H1 (cell line): ENCODE data around the gene S1PR3. TPM values are rescaled to one million over a fixed set of nuclear protein-coding genes. Genes with fewer than 3 reads are reported as not detected.

Experiments
- CTCF ChIA-PET: fragments of 300-600 bp; sonication (Branson Sonifier 250); formaldehyde crosslinking; loops from one replicate; lab custom pipeline; 2021; ENCODE audit not compliant: partially characterized antibody; lab: Charles Lee
- POLR2A ChIA-PET: fragments of 300-600 bp; sonication (Branson Sonifier 250); formaldehyde crosslinking; loops from one replicate; lab custom pipeline; 2021; ENCODE audit warnings: inconsistent platforms; ENCODE audit not compliant: partially characterized antibody; lab: Charles Lee
- DNase-seq, 2 experiments: peaks; one replicate each; pipeline versions ENCODE4 v3.0.0 to v3.0.0-alpha.2; 2010 to 2022; ENCODE audit warnings: low spot score in 2 of 2, low read depth in 1 of 2, mixed read lengths in 1 of 2
- FAIRE-seq: peaks from 2 replicates; lab custom pipeline; 2011; peaks lifted over from hg19 to GRCh38; lab: Jason Lieb, UNC
- H2AFZ ChIP-seq: 2 replicates; pipeline ENCODE4 v1.8.1; 2012; ENCODE audit warnings: low read length, inconsistent platforms
- H2AK5ac ChIP-seq: 2 replicates; pipeline ENCODE4 v1.6.1; 2013; ENCODE audit warnings: low read depth, low read length
- H2BK120ac ChIP-seq: replicated peaks from 2 replicates; pipeline ENCODE3; 2013; ENCODE audit warnings: low read depth, low read length, inconsistent platforms
- H2BK12ac ChIP-seq: 2 replicates; pipeline ENCODE4 v1.6.1; 2013; ENCODE audit warnings: low read depth, low read length
- H2BK15ac ChIP-seq: 2 replicates; pipeline ENCODE4 v1.6.1; 2013; ENCODE audit warnings: low read length
- H2BK20ac ChIP-seq: 2 replicates; pipeline ENCODE4 v1.6.1; 2013; ENCODE audit warnings: low read length
- H2BK5ac ChIP-seq: 2 replicates; pipeline ENCODE4 v1.6.1; 2013; ENCODE audit warnings: low read depth, low read length
- H3K14ac ChIP-seq: 2 replicates; pipeline ENCODE4 v1.6.1; 2013; ENCODE audit warnings: inconsistent platforms; ENCODE audit not compliant: insufficient read length
- H3K18ac ChIP-seq: 2 replicates; pipeline ENCODE4 v1.6.1; 2013; ENCODE audit warnings: low read length; ENCODE audit errors: extremely low read depth
- H3K23ac ChIP-seq: 2 replicates; pipeline ENCODE4 v1.6.1; 2013; ENCODE audit warnings: inconsistent platforms; ENCODE audit not compliant: insufficient read length
- H3K23me2 ChIP-seq: 2 replicates; pipeline ENCODE4 v1.6.1; 2013; ENCODE audit warnings: low read depth, low read length
- H3K27ac ChIP-seq: 2 replicates; pipeline ENCODE4 v1.6.1; 2011; ENCODE audit warnings: low read depth, low read length, inconsistent platforms
- H3K27me3 ChIP-seq, 4 experiments: replicated peaks in 1 of 4; 1 replicate in 1 of 4; 2 replicates in 3 of 4; pipeline versions ENCODE4 v1.6.1 to v1.8.1; 2011 to 2013; ENCODE audit warnings: low read length in 3 of 4, mild to moderate bottlenecking in 3 of 4, inconsistent platforms in 2 of 4, mixed read lengths in 2 of 4, moderate library complexity in 1 of 4; ENCODE audit not compliant: control insufficient read depth in 3 of 4, insufficient read depth in 3 of 4; ENCODE audit errors: extremely low read depth in 1 of 4
- H3K36me3 ChIP-seq, 4 experiments: 2 replicates each; pipeline versions ENCODE4 v1.6.1 to v1.8.1; 2011 to 2013; ENCODE audit warnings: mild to moderate bottlenecking in 4 of 4, low read length in 3 of 4, moderate library complexity in 2 of 4, control low read depth in 1 of 4, inconsistent platforms in 1 of 4; ENCODE audit not compliant: insufficient read depth in 4 of 4, control insufficient read depth in 2 of 4
- H3K4ac ChIP-seq: replicated peaks from 2 replicates; pipeline ENCODE3; 2013; ENCODE audit warnings: low read length, low read depth, mixed read lengths, inconsistent platforms; ENCODE audit not compliant: insufficient read length
- H3K4me1 ChIP-seq, 4 experiments: replicated peaks in 1 of 4; 1 replicate in 1 of 4; 2 replicates in 3 of 4; pipeline versions ENCODE4 v1.6.1 to v1.8.1; 2011 to 2013; ENCODE audit warnings: low read length in 3 of 4, inconsistent platforms in 2 of 4, mixed read lengths in 1 of 4; ENCODE audit not compliant: insufficient read depth in 4 of 4, control insufficient read depth in 3 of 4
- H3K4me2 ChIP-seq, 2 experiments: 2 replicates each; pipeline versions ENCODE4 v1.6.1 to v1.8.1; 2011 to 2013; ENCODE audit warnings: low read depth in 2 of 2, low read length in 2 of 2, control low read depth in 1 of 2, inconsistent platforms in 1 of 2, mild to moderate bottlenecking in 1 of 2; ENCODE audit not compliant: insufficient read depth in 1 of 2
- H3K4me3 ChIP-seq, 4 experiments: fragments of 200-600, 300-600 bp in 1 of 4; sonication (generic), shearing (Covaris generic), sonication (Bioruptor Twin) in 1 of 4; 2 replicates each; pipeline versions ENCODE4 v1.5.1 to v1.8.1; 2011 to 2016; ENCODE audit warnings: low read length in 4 of 4, low read depth in 3 of 4, control low read depth in 2 of 4, inconsistent platforms in 2 of 4, mild to moderate bottlenecking in 2 of 4, mixed read lengths in 1 of 4, moderate library complexity in 1 of 4; ENCODE audit not compliant: insufficient read depth in 2 of 4; ENCODE audit errors: extremely low read depth in 1 of 4
- H3K56ac ChIP-seq: replicated peaks from 2 replicates; pipeline ENCODE3; 2013; ENCODE audit warnings: low read depth, mild to moderate bottlenecking, mixed read lengths, low read length, inconsistent platforms; ENCODE audit not compliant: insufficient read length
- H3K79me1 ChIP-seq: 2 replicates; pipeline ENCODE4 v1.6.1; 2013; ENCODE audit warnings: low read depth, low read length, control low read depth
- H3K79me2 ChIP-seq, 2 experiments: 2 replicates each; pipeline versions ENCODE4 v1.6.1 to v1.8.1; 2012 to 2013; ENCODE audit warnings: low read length in 2 of 2, mild to moderate bottlenecking in 2 of 2, inconsistent platforms in 1 of 2; ENCODE audit not compliant: insufficient read depth in 2 of 2, control insufficient read depth in 1 of 2
- H3K9ac ChIP-seq, 4 experiments: replicated peaks in 1 of 4; 1 replicate in 1 of 4; 2 replicates in 3 of 4; pipeline versions ENCODE4 v1.6.1 to v1.8.1; 2011 to 2013; ENCODE audit warnings: low read depth in 3 of 4, low read length in 3 of 4, control low read depth in 2 of 4, mild to moderate bottlenecking in 2 of 4, moderate library complexity in 2 of 4, inconsistent platforms in 1 of 4; ENCODE audit errors: extremely low read depth in 1 of 4
- H3K9me3 ChIP-seq, 2 experiments: 2 replicates each; pipeline versions ENCODE4 v1.6.1 to v1.8.1; 2012 to 2013; ENCODE audit warnings: mild to moderate bottlenecking in 2 of 2, moderate library complexity in 2 of 2, control low read depth in 1 of 2, inconsistent platforms in 1 of 2, low read depth in 1 of 2, low read length in 1 of 2, mixed read lengths in 1 of 2; ENCODE audit not compliant: insufficient read depth in 2 of 2
- H4K20me1 ChIP-seq, 2 experiments: replicated peaks in 1 of 2; 2 replicates each; pipeline versions ENCODE3 to v1.8.1; 2011 to 2013; ENCODE audit warnings: inconsistent platforms in 2 of 2, low read length in 2 of 2, mild to moderate bottlenecking in 1 of 2; ENCODE audit not compliant: insufficient read depth in 2 of 2, control insufficient read depth in 1 of 2
- H4K5ac ChIP-seq: 2 replicates; pipeline ENCODE4 v1.6.1; 2013; ENCODE audit warnings: low read length, low read depth, mixed read lengths, inconsistent platforms; ENCODE audit not compliant: insufficient read length
- H4K8ac ChIP-seq: 2 replicates; pipeline ENCODE4 v1.8.0; 2013; ENCODE audit warnings: mild to moderate bottlenecking, moderate library complexity, low read length, inconsistent platforms; ENCODE audit not compliant: insufficient read depth; ENCODE audit errors: extremely low read depth
- H4K91ac ChIP-seq: replicated peaks from 2 replicates; pipeline ENCODE3; 2013; ENCODE audit warnings: low read length, mixed read lengths, inconsistent platforms; ENCODE audit not compliant: insufficient read length
- CBX8 ChIP-seq: fragments of 300-800, 300-1000 bp; sonication (generic); IDR thresholded peaks from 2 replicates; pipeline ENCODE4 v1.7.1; 2016; ENCODE audit warnings: low read depth, low read length, borderline replicate concordance
- CHD1 ChIP-seq: IDR thresholded peaks from 2 replicates; pipeline ENCODE4 v1.6.1; 2012; ENCODE audit warnings: low read depth, low read length, improper control_type of control experiment
- CTBP2 ChIP-seq: IDR thresholded peaks from 2 replicates; pipeline ENCODE4 v1.7.0; 2011; ENCODE audit warnings: borderline replicate concordance, mild to moderate bottlenecking, moderate library complexity, mixed read lengths, low read length; ENCODE audit not compliant: insufficient read depth, insufficient read length
- JUN ChIP-seq: IDR thresholded peaks from 2 replicates; pipeline ENCODE4 v1.6.1; 2011; ENCODE audit warnings: low read depth, mild to moderate bottlenecking, improper control_type of control experiment, low read length
- JUND ChIP-seq: IDR thresholded peaks from 2 replicates; pipeline ENCODE4 v1.6.1; 2011; ENCODE audit warnings: mild to moderate bottlenecking, improper control_type of control experiment, low read length
- KDM4A ChIP-seq: IDR thresholded peaks from one replicate; pipeline ENCODE4 v1.7.1; 2012; ENCODE audit warnings: low read depth, mild to moderate bottlenecking, moderate library complexity, low read length, inconsistent platforms; ENCODE audit not compliant: severe bottlenecking
- RFX5 ChIP-seq: IDR thresholded peaks from 2 replicates; pipeline ENCODE4 v1.6.1; 2011; ENCODE audit warnings: low read depth, low read length, improper control_type of control experiment, borderline replicate concordance
- SP2 ChIP-seq: IDR thresholded peaks from 2 replicates; pipeline ENCODE4 v1.6.1; 2012; ENCODE audit warnings: mild to moderate bottlenecking, low read length, inconsistent platforms
- TBP ChIP-seq: IDR thresholded peaks from 2 replicates; pipeline ENCODE4 v1.6.1; 2011; ENCODE audit warnings: low read depth, low read length, improper control_type of control experiment
- WGBS, 2 experiments: shearing (Covaris generic) in 1 of 2; methylation state at CpG; one replicate each; pipeline versions ENCODE4 v1.1.6 to v1.1.7; 2013 to 2015; ENCODE audit warnings: low lambda C conversion rate in 2 of 2, mixed read lengths in 2 of 2, inconsistent platforms in 1 of 2, low coverage in 1 of 2, missing lambda C conversion rate in 1 of 2; ENCODE audit not compliant: insufficient replicate concordance in 2 of 2, insufficient coverage in 1 of 2, insufficient read length in 1 of 2; ENCODE audit errors: extremely low coverage in 1 of 2, missing lambda C conversion rate in 1 of 2; 5-methylcytosine and 5-hydroxymethylcytosine counted together
- polyA plus RNA-seq, 7 experiments: library from polyadenylated mRNA; depleted of rRNA in 3 of 7; stranded (reverse) in 5 of 7; unstranded in 2 of 7; fragments of >200 nt in 5 of 7; fragments of 200-250 nt in 2 of 7; gene quantifications; 1 replicate in 5 of 7; 2 replicates in 1 of 7; 4 replicates in 1 of 7; pipeline versions ENCODE4 v1.2.1 to v1.2.3, GENCODE V29; 2011 to 2013; ENCODE audit warnings: missing spikeins in 2 of 7, mixed read lengths in 2 of 7
- total RNA-seq: library from RNA; stranded (reverse); fragmentation: NEBNext Ultra II Directional; extraction: Animal tissue kit (Norgen Biotek cat#: 25700); gene quantifications from 2 replicates; pipeline ENCODE4 v1.2.1, GENCODE V29; 2021

Gene S1PR3
- total and polyA plus RNA-seq, 2 of the 8 experiments (the other 6 are each of a cell fraction or from before 2014, with no cell fraction given), result 3.7 to 6.4 TPM

DNA sequence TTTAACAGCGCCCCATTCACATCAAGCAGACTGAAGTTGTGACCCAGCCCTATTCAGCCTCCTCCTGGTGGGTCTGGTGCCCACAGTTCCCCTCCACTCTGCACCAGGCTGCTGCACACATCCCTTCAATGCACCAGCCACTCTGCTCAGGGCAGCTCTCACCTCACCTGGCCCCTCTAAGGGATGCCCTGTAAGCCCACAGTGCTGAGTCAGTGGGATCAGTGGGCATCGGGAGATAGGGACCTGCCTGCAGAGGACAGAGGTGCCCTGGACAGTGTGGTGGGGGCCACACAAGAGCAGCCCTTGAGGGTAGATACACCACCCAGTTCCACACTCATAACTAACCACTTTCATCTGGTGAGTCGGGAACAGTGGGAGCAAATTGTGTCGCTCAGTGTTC lies 38.3 kb upstream of the S1PR3 start:
- Histone ChIP-seq H4K20me1 (peaks cover 0 to 2% of the 10 kb centered on the region in 2 experiments), H3K23me2 (0 out of 2 replicates have a peak, but pooled peaks cover 1% of the 10 kb centered on the region), H3K27me3 (no peaks in the 10 kb centered on the region; a peak in 1 of 7 replicates), H3K4me2 (no peak overlapping the region), H3K4ac (no peak overlapping the region), H3K4me1 (peaks cover 0 to 4% (median 0%) of the 10 kb centered on the region in 4 experiments; a peak in 2 of 7 replicates), H4K8ac (no peak overlapping the region), H3K27ac (no peak overlapping the region), H2BK12ac (no peak overlapping the region), H2BK5ac (no peak overlapping the region), H3K4me3 (no peak overlapping the region), H3K9me3 (peaks cover 0 to 4% of the 10 kb centered on the region in 2 experiments; a peak in 1 of 4 replicates), H3K56ac (no peak overlapping the region), H2AFZ (no peak overlapping the region), H3K79me1 (0 out of 2 replicates have a peak, but pooled peaks cover 2% of the 10 kb centered on the region), H3K79me2 (peaks cover 0 to 3% of the 10 kb centered on the region in 2 experiments; a peak in 1 of 4 replicates), H2AK5ac (no peak overlapping the region), H3K23ac (no peak overlapping the region), H3K14ac (no peak overlapping the region), H2BK15ac (peak overlapping the region; percentile 61; the same call in 1 of the 2 replicates), H2BK20ac (no peak overlapping the region), H4K91ac (no peak overlapping the region), H4K5ac (no peak overlapping the region), H2BK120ac (no peak overlapping the region), H3K36me3 (no peaks in the 10 kb centered on the region), H3K9ac (no peak overlapping the region), H3K18ac (no peak overlapping the region)
- no peak for TF ChIP-seq TBP
- TF ChIP-seq CHD1, result no peak
- TF ChIP-seq CBX8, result no peak
- no peak for TF ChIP-seq JUN
- TF ChIP-seq KDM4A, result no peak
- no peak for TF ChIP-seq RFX5
- TF ChIP-seq SP2, result no peak
- no peak for TF ChIP-seq JUND
- no peak for TF ChIP-seq CTBP2
- ChIA-PET CTCF (no interaction called here), POLR2A (no interaction called here)
- FAIRE-seq (no peak), DNase-seq (peak in 1 of 2 experiments; percentile 34)
- WGBS, 2 experiments, result 82% methylated on average over 4 of the region's 4 CpGs; no CpG with 5 or more reads in 1 of the 2 experiments
